Stimulated activated CD4-positive, alpha-beta T cell treated with anti-CD3 and anti-CD28 coated beads, Interleukin-15, amount 100 ng/mL, for 48 hours (primary cell): ENCODE results near the gene RAB27B.

Experiments
- DNase-seq, 2 donors: peaks; one replicate each; pipeline ENCODE4 v3.0.0-alpha.2; 2020; ENCODE audit warnings: low read depth in 2 of 2

Gene RAB27B

GRCh38 chr18:54910161-54910919 lies 82.1 kb downstream of the RAB27B start:
- no peak for DNase-seq

- DNase-seq: no peak
Measured at GRCh38 chr18:54911551-54911950, 83.3 kb downstream of the RAB27B start.

GRCh38 chr18:54914816-54915215 lies 86.5 kb downstream of the RAB27B start:
- DNase-seq: no peak

- no peak for DNase-seq
Measured at GRCh38 chr18:54916507-54916906, 88.2 kb downstream of the RAB27B start.

- DNase-seq: no peak
Measured at GRCh38 chr18:54918060-54918459, 89.8 kb downstream of the RAB27B start.

- DNase-seq: no peak
Measured at GRCh38 chr18:54919412-54919811, 91.1 kb downstream of the RAB27B start.

GRCh38 chr18:54923339-54923956 lies 95.2 kb downstream of the RAB27B start:
- DNase-seq: no peak

GRCh38 chr18:54924948-54925347 lies 96.7 kb downstream of the RAB27B start:
- DNase-seq: no peak

GRCh38 chr18:54926593-54927325 lies 98.5 kb downstream of the RAB27B start:
- DNase-seq: no peak

GRCh38 chr18:54928236-54928635 lies 100.0 kb downstream of the RAB27B start:
- DNase-seq: no peak

GRCh38 chr18:54931152-54931551 lies 102.9 kb downstream of the RAB27B start:
- DNase-seq: no peak

GRCh38 chr18:54932472-54932871 lies 104.2 kb downstream of the RAB27B start:
- no peak for DNase-seq

GRCh38 chr18:54938506-54938905 lies 110.2 kb downstream of the RAB27B start:
- DNase-seq: no peak

GRCh38 chr18:54939361-54939917 lies 111.2 kb downstream of the RAB27B start:
- no peak for DNase-seq

GRCh38 chr18:54942144-54942543 lies 113.9 kb downstream of the RAB27B start:
- no peak for DNase-seq

- DNase-seq: no peak
Measured at GRCh38 chr18:54942569-54942968, 114.3 kb downstream of the RAB27B start.
